ENCODE data around the gene RBMX2. TPM values are rescaled to one million over a fixed set of nuclear protein-coding genes. Genes with fewer than 3 reads are reported as not detected.
A peak's percentile ranks its signal among the peaks of the same experiment; 100 is the strongest.
"Not testable (repeated sequence)": the region's sequence is repeated elsewhere in the genome, so short reads cannot be mapped to it uniquely, and the experiment has no call there.

The RBMX2 gene
- 10 to 100 TPM; 25.0 to 26.4 TPM for total RNA-seq

GRCh38 chrX:130401415-130402207 is at the start of gene RBMX2:
Gene RBMX2 (plus strand): TSS chrX:130401987. CDS start chrX:130402033, 46 bp downstream.
- Mint-ChIP-seq H3K9me3 (ENCODE audit: low read depth) (no peaks in the 10 kb centered on the region), H3K4me1 (peaks cover 24% of the 10 kb centered on the region), H3K36me3 (peaks cover 16% of the 10 kb centered on the region), H3K27ac (peak within 1 kb of the TSS; percentile 91), H3K27me3 (peaks cover 2% of the 10 kb centered on the region), H3K4me3 (peak within 1 kb of the TSS; percentile 89)
- ATAC-seq (peak; percentile 96), DNase-seq (peak; percentile 75)
- CTCF ChIA-PET = interaction anchor here (0.7 kb wide), 1 partner anchor 72 kb away, joined by 3 read pairs; no protein-coding TSS in a partner anchor

DNA sequence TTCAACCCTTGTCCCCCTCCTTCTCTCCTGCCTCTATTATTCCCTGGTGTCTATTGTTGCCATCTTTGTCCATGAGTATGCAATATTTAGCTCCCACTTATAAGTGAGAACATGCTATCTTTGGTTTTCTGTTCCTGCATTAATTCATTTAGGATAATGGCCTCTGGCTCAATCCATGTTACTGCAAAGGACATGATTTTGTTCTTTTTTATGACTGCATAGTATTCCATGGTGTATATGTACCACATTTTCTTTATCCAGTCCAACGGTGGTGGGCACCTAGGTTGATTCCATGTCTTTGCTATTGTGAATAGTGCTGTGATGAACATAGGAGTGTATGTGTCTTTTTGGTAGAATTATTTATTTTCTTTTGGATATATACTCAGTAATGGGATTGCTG is 49.7 kb upstream of the RBMX2 start:
- H3K4me3 Mint-ChIP-seq; DNase-seq; ATAC-seq; H3K4me1 Mint-ChIP-seq; CTCF ChIA-PET; H3K27me3 Mint-ChIP-seq; H3K27ac Mint-ChIP-seq; H3K9me3 Mint-ChIP-seq (ENCODE audit: low read depth): not testable (repeated sequence)
- H3K36me3 Mint-ChIP-seq = peaks cover 20% of the 10 kb centered on the region

DNA sequence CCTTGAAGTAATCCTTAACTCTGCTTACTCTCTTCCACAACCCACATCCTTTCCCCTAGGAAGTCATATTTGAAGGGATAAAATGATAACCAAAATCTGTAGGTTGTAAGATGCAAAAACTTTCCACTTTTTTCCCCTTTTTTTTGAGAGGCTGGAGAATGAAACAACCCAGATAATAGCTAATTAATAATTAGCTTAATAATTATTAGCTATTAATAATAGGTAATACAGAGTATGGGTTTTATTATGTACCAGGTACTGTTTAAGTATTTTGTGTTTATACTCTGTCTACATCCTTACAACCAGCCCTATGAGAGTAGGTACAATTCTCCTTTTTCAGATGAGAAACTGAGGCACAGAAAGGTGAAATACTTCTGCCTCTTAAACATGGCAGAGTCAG is 25.7 kb upstream of the RBMX2 start:
- peaks cover 2% of the 10 kb centered on the region for H3K36me3 Mint-ChIP-seq
- CTCF ChIA-PET = no interaction called here
- no peak for ATAC-seq
- H3K4me1 Mint-ChIP-seq = no peaks in the 10 kb centered on the region
- no peaks in the 10 kb centered on the region for H3K9me3 Mint-ChIP-seq (ENCODE audit: low read depth)
- no peak overlapping the region for H3K27ac Mint-ChIP-seq
- DNase-seq = no peak
- H3K27me3 Mint-ChIP-seq = no peaks in the 10 kb centered on the region
- H3K4me3 Mint-ChIP-seq = no peak overlapping the region

DNA sequence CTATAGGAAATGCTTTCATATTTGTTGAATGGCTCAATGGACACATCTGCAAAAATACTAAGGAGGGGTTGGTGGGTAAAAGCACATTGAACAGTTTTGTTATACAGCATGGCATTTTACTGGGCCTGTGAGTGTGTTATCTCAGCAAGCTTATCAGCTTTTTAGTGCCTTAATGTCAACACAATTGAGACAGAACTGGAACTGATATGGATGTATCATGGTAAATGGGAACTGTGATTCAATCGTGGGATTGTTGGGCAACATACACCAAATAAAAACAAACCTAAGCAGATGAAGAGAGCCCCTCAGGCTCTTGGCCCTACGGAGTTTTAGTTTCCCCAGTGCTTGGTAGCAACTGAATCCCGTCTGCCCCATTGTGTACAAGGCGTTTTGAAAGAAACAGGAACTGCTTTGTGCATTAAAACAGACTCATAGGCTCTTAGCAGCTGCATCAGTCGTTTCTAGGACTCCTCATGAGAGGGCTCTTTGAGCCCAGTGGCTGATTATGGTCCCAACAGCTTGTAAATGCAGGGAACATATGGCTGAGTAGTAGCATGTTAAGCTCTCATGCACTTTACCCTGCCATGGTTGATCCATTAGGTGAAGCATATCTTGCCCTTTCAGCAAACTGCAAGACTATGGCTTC is 23.6 kb upstream of the RBMX2 start:
- Mint-ChIP-seq H3K9me3 (ENCODE audit: low read depth) (no peaks in the 10 kb centered on the region), H3K27me3 (peaks cover 2% of the 10 kb centered on the region), H3K4me3 (no peak overlapping the region), H3K4me1 (no peaks in the 10 kb centered on the region), H3K27ac (no peak overlapping the region), H3K36me3 (no peaks in the 10 kb centered on the region)
- CTCF ChIA-PET = no interaction called here
- DNase-seq = no peak
- ATAC-seq = no peak

DNA sequence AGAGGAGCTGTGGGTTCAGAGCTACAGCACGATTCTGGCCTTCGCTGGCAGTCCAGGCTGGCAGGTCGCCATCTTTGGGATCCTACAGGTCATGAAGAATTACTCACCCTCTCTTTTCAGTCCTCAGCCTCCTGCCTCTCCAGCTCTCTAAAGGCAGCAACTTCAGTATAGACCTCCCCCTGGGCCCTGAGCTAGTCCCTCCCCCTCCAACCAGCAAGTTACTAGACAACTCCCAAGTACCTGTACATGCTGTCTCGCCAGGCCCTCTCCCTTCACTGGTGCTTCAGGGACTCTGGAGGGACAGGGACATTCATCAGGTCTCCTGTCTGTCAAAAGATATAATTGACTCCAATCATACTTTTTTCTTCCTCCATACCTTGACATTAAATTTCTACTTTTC is 16.3 kb upstream of the RBMX2 start, which contains the start of gene GPR119:
Gene GPR119 (minus strand): TSS at position 155 of the 400 bp plus-strand sequence. CDS start 227 bp downstream, outside the sequence.
- peaks cover 5% of the 10 kb centered on the region for H3K27me3 Mint-ChIP-seq
- no peak within 1 kb of the TSS for H3K27ac Mint-ChIP-seq
- DNase-seq (no peak), ATAC-seq (no peak)
- H3K9me3 Mint-ChIP-seq (ENCODE audit: low read depth) = no peaks in the 10 kb centered on the region
- no peaks in the 10 kb centered on the region for H3K4me1 Mint-ChIP-seq
- H3K36me3 Mint-ChIP-seq = no peaks in the 10 kb centered on the region
- CTCF ChIA-PET = no interaction called here
- no peak within 1 kb of the TSS for H3K4me3 Mint-ChIP-seq

GRCh38 chrX:130386408-130386808 is 15.4 kb upstream of the RBMX2 start:
- DNase-seq (no peak), ATAC-seq (no peak)
- CTCF ChIA-PET = interaction anchor here (0.6 kb wide), 1 partner anchor 57 kb away, joined by 3 read pairs; no protein-coding TSS in a partner anchor
- no peaks in the 10 kb centered on the region for H3K9me3 Mint-ChIP-seq (ENCODE audit: low read depth)
- H3K27ac Mint-ChIP-seq = no peak overlapping the region
- peaks cover 5% of the 10 kb centered on the region for H3K27me3 Mint-ChIP-seq
- H3K36me3 Mint-ChIP-seq = no peaks in the 10 kb centered on the region
- H3K4me1 Mint-ChIP-seq = no peaks in the 10 kb centered on the region
- no peak overlapping the region for H3K4me3 Mint-ChIP-seq

- CTCF ChIA-PET = interaction anchor here (1.0 kb wide), 1 partner anchor 40 kb away, joined by 4 read pairs; no protein-coding TSS in a partner anchor
- Mint-ChIP-seq H3K9me3 (ENCODE audit: low read depth) (no peaks in the 10 kb centered on the region), H3K36me3 (no peaks in the 10 kb centered on the region), H3K4me3 (no peak overlapping the region), H3K4me1 (no peaks in the 10 kb centered on the region), H3K27me3 (peaks cover 22% of the 10 kb centered on the region), H3K27ac (no peak overlapping the region)
- ATAC-seq (no peak), DNase-seq (no peak)
Measured at GRCh38 chrX:130393451-130394074, 8.2 kb upstream of the RBMX2 start.

DNA sequence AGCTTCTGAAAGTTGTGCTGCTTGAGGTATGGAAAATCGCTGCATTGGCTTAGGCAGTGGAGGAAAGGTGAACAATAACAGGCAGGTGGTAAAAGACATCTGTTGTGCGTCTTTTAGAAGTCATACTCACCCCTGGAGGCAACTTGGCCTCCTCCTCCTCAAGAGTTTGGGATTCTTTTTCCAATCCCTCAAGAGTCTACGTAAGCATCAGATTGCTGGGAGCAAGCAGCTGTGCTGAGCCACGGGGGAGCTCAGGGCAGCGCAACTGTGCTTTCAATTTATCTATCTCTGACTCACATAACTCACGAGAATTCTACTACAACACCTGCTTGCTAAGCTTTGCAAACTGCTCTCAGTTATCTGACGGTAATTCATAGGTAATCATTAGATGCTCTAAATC is 6.4 kb upstream of the RBMX2 start:
- Mint-ChIP-seq H3K4me3 (no peak overlapping the region), H3K27me3 (peaks cover 22% of the 10 kb centered on the region), H3K27ac (no peak overlapping the region), H3K36me3 (no peaks in the 10 kb centered on the region), H3K4me1 (no peaks in the 10 kb centered on the region), H3K9me3 (ENCODE audit: low read depth) (no peaks in the 10 kb centered on the region)
- no peak for DNase-seq
- CTCF ChIA-PET = interaction anchor here (0.8 to 1.4 kb wide), 2 partner anchors 24 to 28 kb away, joined by 3 to 4 read pairs; no protein-coding TSS in a partner anchor
- no peak for ATAC-seq

DNA sequence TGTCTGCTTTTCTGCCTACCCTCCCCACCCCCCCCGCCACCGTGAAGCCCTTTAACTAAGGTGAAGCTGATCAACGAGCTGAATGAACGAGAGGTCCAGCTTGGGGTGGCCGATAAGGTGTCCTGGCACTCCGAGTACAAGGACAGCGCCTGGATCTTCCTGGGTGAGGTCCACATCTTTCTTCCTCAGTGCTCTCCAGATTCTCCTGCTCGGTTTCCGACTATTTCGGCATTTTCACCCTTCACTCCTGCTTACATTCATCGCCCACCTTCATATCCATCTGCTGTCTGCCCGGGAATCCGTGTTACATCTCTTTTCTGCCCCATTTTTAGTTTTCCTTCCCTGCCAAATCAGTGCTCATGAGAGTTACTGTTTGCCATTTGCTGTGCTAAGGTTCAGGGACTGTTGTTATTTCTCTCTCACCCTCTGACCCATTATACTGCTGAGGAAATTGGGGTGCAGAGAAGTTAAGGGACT is 459 bp downstream of the RBMX2 start:
- CTCF ChIA-PET = interaction anchor here (0.7 kb wide), 1 partner anchor 72 kb away, joined by 3 read pairs; no protein-coding TSS in a partner anchor
- peaks cover 2% of the 10 kb centered on the region for H3K27me3 Mint-ChIP-seq
- peak; percentile 6 for ATAC-seq

GRCh38 chrX:130413415-130413814 is 11.6 kb downstream of the RBMX2 start:
- peaks cover 9% of the 10 kb centered on the region for H3K4me1 Mint-ChIP-seq
- H3K27me3 Mint-ChIP-seq = no peaks in the 10 kb centered on the region
- CTCF ChIA-PET = interaction anchor here (1.0 kb wide), 1 partner anchor 17 kb away, joined by 3 read pairs; no protein-coding TSS in a partner anchor
- no peak overlapping the region for H3K4me3 Mint-ChIP-seq
- peaks cover 27% of the 10 kb centered on the region for H3K36me3 Mint-ChIP-seq
- no peak for ATAC-seq
- no peak overlapping the region for H3K27ac Mint-ChIP-seq
- no peaks in the 10 kb centered on the region for H3K9me3 Mint-ChIP-seq (ENCODE audit: low read depth)
- no peak for DNase-seq

More for the DNA sequence above, 459 bp downstream of the RBMX2 start:
- DNase-seq = no peak
- Mint-ChIP-seq H3K36me3 (peaks cover 17% of the 10 kb centered on the region), H3K4me1 (peaks cover 24% of the 10 kb centered on the region), H3K9me3 (ENCODE audit: low read depth) (no peaks in the 10 kb centered on the region), H3K27ac (peak overlapping the region; percentile 91), H3K4me3 (peak overlapping the region; percentile 89)

DNA sequence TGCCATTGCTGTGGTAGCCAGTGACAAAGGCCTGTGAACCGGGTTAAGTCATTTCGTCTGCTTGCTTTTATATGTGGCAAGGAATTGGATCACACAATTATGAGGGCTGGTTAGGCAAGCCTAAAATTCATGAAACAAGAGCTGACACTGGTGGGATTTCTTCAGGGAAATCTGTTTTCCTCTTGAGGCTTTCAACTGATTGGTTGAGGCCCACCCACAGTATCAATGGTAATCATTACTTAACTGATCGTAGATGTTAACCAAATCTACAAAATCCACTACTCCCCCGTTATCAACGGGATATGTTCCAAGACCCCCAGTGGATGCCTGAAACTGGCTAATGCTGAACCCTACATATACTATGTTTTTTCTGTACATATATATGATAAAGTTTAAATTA is 13.0 kb downstream of the RBMX2 start:
- no peak for DNase-seq
- H3K27ac Mint-ChIP-seq = no peak overlapping the region
- CTCF ChIA-PET = no interaction called here
- no peaks in the 10 kb centered on the region for H3K27me3 Mint-ChIP-seq
- peaks cover 21% of the 10 kb centered on the region for H3K36me3 Mint-ChIP-seq
- H3K4me1 Mint-ChIP-seq = peaks cover 9% of the 10 kb centered on the region
- no peak for ATAC-seq
- no peak overlapping the region for H3K4me3 Mint-ChIP-seq
- H3K9me3 Mint-ChIP-seq (ENCODE audit: low read depth) = no peaks in the 10 kb centered on the region

DNA sequence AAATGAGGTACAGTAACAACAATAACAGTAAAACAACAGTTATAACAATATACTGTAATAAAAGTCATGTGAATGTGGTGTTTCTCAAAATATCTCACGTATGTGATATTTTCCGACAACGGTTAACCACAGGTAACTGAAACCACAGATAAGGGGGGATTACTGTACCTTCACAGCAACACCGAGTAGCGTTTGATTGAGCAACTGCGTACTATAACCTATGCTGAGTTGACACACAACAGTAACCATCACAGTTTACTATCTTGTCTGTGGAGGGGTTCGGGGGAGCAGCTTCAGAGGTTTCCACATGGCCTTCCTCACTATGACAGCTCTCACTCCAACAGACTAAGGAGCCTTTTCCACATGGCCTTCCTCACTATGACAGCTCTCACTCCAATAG is 13.4 kb downstream of the RBMX2 start:
- ATAC-seq = peak; percentile 70
- Mint-ChIP-seq H3K4me3 (no peak overlapping the region), H3K4me1 (peaks cover 9% of the 10 kb centered on the region), H3K9me3 (ENCODE audit: low read depth) (no peaks in the 10 kb centered on the region), H3K27ac (no peak overlapping the region), H3K27me3 (no peaks in the 10 kb centered on the region), H3K36me3 (peaks cover 19% of the 10 kb centered on the region)
- DNase-seq = no peak
- CTCF ChIA-PET = no interaction called here

DNA sequence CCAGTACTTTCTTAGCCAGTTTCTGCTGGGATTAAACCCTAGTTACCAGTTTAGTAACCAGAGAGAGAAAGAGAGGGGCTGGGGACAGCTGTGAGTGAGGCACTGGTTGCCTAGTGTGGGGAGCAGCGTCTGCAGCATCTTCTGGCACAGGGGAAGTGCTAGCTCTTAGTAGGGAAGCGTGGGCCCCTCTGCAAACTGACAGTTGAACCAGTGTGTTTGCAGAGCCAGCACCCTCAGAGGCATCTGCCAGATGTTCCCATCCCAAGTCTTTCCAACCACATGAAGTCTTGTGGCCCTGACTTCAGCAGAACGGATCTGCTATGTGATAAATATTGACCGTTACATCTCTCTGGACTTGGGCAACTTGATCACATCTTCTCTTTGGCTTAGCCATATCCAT is 15.0 kb downstream of the RBMX2 start:
- Mint-ChIP-seq H3K9me3 (ENCODE audit: low read depth) (no peaks in the 10 kb centered on the region), H3K27me3 (no peaks in the 10 kb centered on the region), H3K27ac (no peak overlapping the region), H3K36me3 (peaks cover 14% of the 10 kb centered on the region), H3K4me1 (peaks cover 9% of the 10 kb centered on the region), H3K4me3 (no peak overlapping the region)
- CTCF ChIA-PET = no interaction called here
- DNase-seq (no peak), ATAC-seq (no peak)
